Ectodermal cell (in vitro differentiated cells): Measurements from ENCODE around the gene PNLIPRP3.

ENCODE experiments used
- H3K27ac ChIP-seq: 2 replicates; pipeline ENCODE4 v1.7.0; 2013; ENCODE audit warnings: mild to moderate bottlenecking, low read depth, low read length; ENCODE audit not compliant: insufficient read depth, poor library complexity, severe bottlenecking
- H3K27me3 ChIP-seq: 2 replicates; pipeline ENCODE4 v1.7.0; 2013; ENCODE audit warnings: mild to moderate bottlenecking, low read length; ENCODE audit not compliant: insufficient read depth, control insufficient read depth, poor library complexity, severe bottlenecking
- H3K36me3 ChIP-seq: one replicate; pipeline ENCODE4 v1.7.0; 2013; ENCODE audit warnings: low read length; ENCODE audit not compliant: control insufficient read depth, insufficient read depth
- H3K4me1 ChIP-seq: one replicate; pipeline ENCODE4 v1.7.0; 2013; ENCODE audit warnings: low read length; ENCODE audit not compliant: control insufficient read depth, insufficient read depth
- H3K4me3 ChIP-seq: 2 replicates; pipeline ENCODE4 v1.7.0; 2013; ENCODE audit warnings: low read depth, low read length, control low read depth; ENCODE audit not compliant: insufficient read depth
- H3K9me3 ChIP-seq: 2 replicates; pipeline ENCODE4 v1.7.0; 2013; ENCODE audit warnings: mild to moderate bottlenecking, low read length, moderate library complexity; ENCODE audit not compliant: control insufficient read depth
- WGBS, 2 experiments: methylation state at CpG; one replicate each; pipeline ENCODE4 v1.1.7; 2013; ENCODE audit warnings: missing lambda C conversion rate in 2 of 2; 5-methylcytosine and 5-hydroxymethylcytosine counted together

PNLIPRP3 gene

GRCh38 chr10:116470071-116470470 is 42.4 kb downstream of the PNLIPRP3 start:
- Histone ChIP-seq H3K4me3 (no peak overlapping the region), H3K9me3 (no peaks in the 10 kb centered on the region), H3K27ac (no peak overlapping the region), H3K4me1 (no peaks in the 10 kb centered on the region), H3K36me3 (no peaks in the 10 kb centered on the region), H3K27me3 (no peaks in the 10 kb centered on the region)
- 92 to 94% methylated on average over 3 of the region's 4 CpGs for WGBS, 2 experiments

GRCh38 chr10:116470768-116471415 is 43.2 kb downstream of the PNLIPRP3 start:
- 79 to 82% methylated on average over 6 of the region's 6 CpGs for WGBS, 2 experiments
- Histone ChIP-seq H3K27ac (no peak overlapping the region), H3K27me3 (no peaks in the 10 kb centered on the region), H3K4me3 (no peak overlapping the region), H3K9me3 (no peaks in the 10 kb centered on the region), H3K4me1 (no peaks in the 10 kb centered on the region), H3K36me3 (no peaks in the 10 kb centered on the region)

- Histone ChIP-seq H3K9me3 (no peaks in the 10 kb centered on the region), H3K27ac (no peak overlapping the region), H3K4me1 (no peaks in the 10 kb centered on the region), H3K4me3 (no peak overlapping the region), H3K27me3 (no peaks in the 10 kb centered on the region), H3K36me3 (no peaks in the 10 kb centered on the region)
- 81 to 84% methylated on average over 4 of the region's 4 CpGs for WGBS, 2 experiments
Observed at GRCh38 chr10:116472891-116473290, 45.2 kb downstream of the PNLIPRP3 start.

- H3K4me3 ChIP-seq, result no peak overlapping the region
- WGBS, 2 experiments, result 94 to 95% methylated on average over 3 of the region's 4 CpGs
- no peaks in the 10 kb centered on the region for H3K4me1 ChIP-seq
- no peak overlapping the region for H3K27ac ChIP-seq
- no peaks in the 10 kb centered on the region for H3K9me3 ChIP-seq
- no peaks in the 10 kb centered on the region for H3K27me3 ChIP-seq
- no peaks in the 10 kb centered on the region for H3K36me3 ChIP-seq
Observed at GRCh38 chr10:116475866-116476265, 48.2 kb downstream of the PNLIPRP3 start.

- Histone ChIP-seq H3K27ac (no peak overlapping the region), H3K27me3 (no peaks in the 10 kb centered on the region), H3K36me3 (no peaks in the 10 kb centered on the region), H3K4me1 (no peaks in the 10 kb centered on the region), H3K9me3 (no peaks in the 10 kb centered on the region), H3K4me3 (no peak overlapping the region)
- 96% methylated on average over 3 to 4 of the region's 4 CpGs for WGBS, 2 experiments
Observed at GRCh38 chr10:116476461-116476860, 48.8 kb downstream of the PNLIPRP3 start.

GRCh38 chr10:116477986-116478664 is 50.5 kb downstream of the PNLIPRP3 start:
- 85 to 86% methylated on average over 12 of the region's 12 CpGs for WGBS, 2 experiments
- no peaks in the 10 kb centered on the region for H3K36me3 ChIP-seq
- H3K4me1 ChIP-seq, result no peaks in the 10 kb centered on the region
- H3K4me3 ChIP-seq, result no peak overlapping the region
- no peaks in the 10 kb centered on the region for H3K27me3 ChIP-seq
- no peaks in the 10 kb centered on the region for H3K9me3 ChIP-seq
- no peak overlapping the region for H3K27ac ChIP-seq

GRCh38 chr10:116486770-116487448 is 59.3 kb downstream of the PNLIPRP3 start:
- H3K36me3 ChIP-seq, result no peaks in the 10 kb centered on the region
- H3K27ac ChIP-seq, result no peak overlapping the region
- no peak overlapping the region for H3K4me3 ChIP-seq
- WGBS, 2 experiments, result 77 to 78% methylated on average over 7 of the region's 7 CpGs
- no peaks in the 10 kb centered on the region for H3K27me3 ChIP-seq
- no peaks in the 10 kb centered on the region for H3K9me3 ChIP-seq
- H3K4me1 ChIP-seq, result no peaks in the 10 kb centered on the region

- Histone ChIP-seq H3K36me3 (no peaks in the 10 kb centered on the region), H3K9me3 (no peaks in the 10 kb centered on the region), H3K4me3 (no peak overlapping the region), H3K27ac (no peak overlapping the region), H3K4me1 (no peaks in the 10 kb centered on the region), H3K27me3 (no peaks in the 10 kb centered on the region)
- WGBS, 2 experiments, result 96 to 100% methylated on average over 1 of the region's 1 CpG
Observed at GRCh38 chr10:116487522-116488430, 60.1 kb downstream of the PNLIPRP3 start.

GRCh38 chr10:116489460-116489859 is 61.8 kb downstream of the PNLIPRP3 start:
- WGBS, 2 experiments, result 95 to 96% methylated on average over 2 of the region's 2 CpGs
- Histone ChIP-seq H3K27ac (no peak overlapping the region), H3K27me3 (no peaks in the 10 kb centered on the region), H3K36me3 (no peaks in the 10 kb centered on the region), H3K4me1 (no peaks in the 10 kb centered on the region), H3K4me3 (no peak overlapping the region), H3K9me3 (no peaks in the 10 kb centered on the region)
